ENCODE data around the gene FAM167B. TPM values are rescaled to one million over a fixed set of nuclear protein-coding genes. Genes with fewer than 3 reads are reported as not detected.

Gene FAM167B
- total RNA-seq, 3 donors from 2014 or later (not counting 1 experiment from before 2014, with no cell fraction given), result 0.54 to 1.3 (median 0.80) TPM

GRCh38 chr1:32240140-32240951 lies 6.7 kb upstream of the FAM167B start:
- Histone ChIP-seq H3K4me3 (ENCODE audit: low read length) (peak overlapping the region; percentile 58), H3K36me3 (ENCODE audit: control insufficient read depth, insufficient read depth, low read length) (no peaks in the 10 kb centered on the region), H3K27me3 (ENCODE audit: control insufficient read depth, insufficient read depth, low read length) (no peaks in the 10 kb centered on the region), H3K27ac (ENCODE audit: low read length) (no peak overlapping the region), H3K9me3 (ENCODE audit: control insufficient read depth, insufficient read depth, low read length) (no peaks in the 10 kb centered on the region), H3K4me1 (ENCODE audit: control insufficient read depth, insufficient read depth, low read length) (peaks cover 26% of the 10 kb centered on the region)
- Mint-ChIP-seq H3K27ac (peak overlapping the region in 1 of 2 donors; percentile 85), H3K36me3 (no peaks in the 10 kb centered on the region), H3K27me3 (ENCODE audit: low read depth in 2 of 2) (no peaks in the 10 kb centered on the region), H3K4me3 (peak overlapping the region; percentile 89), H3K4me1 (peaks cover 0 to 25% of the 10 kb centered on the region in 2 donors), H3K9me3 (no peaks in the 10 kb centered on the region)
- no peak for TF ChIP-seq CTCF (IDR thresholded peaks at IDR 0.05)
- ATAC-seq (peak; percentile 57 to 73 (median 58)), DNase-seq (peak; percentile 33 to 83)
- intact Hi-C loops (cut with micrococcal nuclease), result no loop called here
- 6% methylated on average over 62 of the region's 62 CpGs for WGBS (ENCODE audit: insufficient coverage)

GRCh38 chr1:32241001-32241763 lies 5.8 kb upstream of the FAM167B start:
- H3K4me3 ChIP-seq (ENCODE audit: low read length), result peak overlapping the region; percentile 58
- no peaks in the 10 kb centered on the region for H3K9me3 ChIP-seq (ENCODE audit: control insufficient read depth, insufficient read depth, low read length)
- no peaks in the 10 kb centered on the region for H3K27me3 Mint-ChIP-seq (ENCODE audit: low read depth in 2 of 2)
- TF ChIP-seq CTCF (IDR thresholded peaks at IDR 0.05), result no peak
- intact Hi-C loops (cut with micrococcal nuclease), result no loop called here
- no peaks in the 10 kb centered on the region for H3K36me3 Mint-ChIP-seq
- peak overlapping the region; percentile 18 to 85 for H3K27ac Mint-ChIP-seq
- H3K4me3 Mint-ChIP-seq, result peak overlapping the region; percentile 89
- no peaks in the 10 kb centered on the region for H3K27me3 ChIP-seq (ENCODE audit: control insufficient read depth, insufficient read depth, low read length)
- DNase-seq (peak; percentile 49 to 69), ATAC-seq (peak; percentile 67 to 80 (median 68))
- no peak overlapping the region for H3K27ac ChIP-seq (ENCODE audit: low read length)
- peaks cover 0 to 25% of the 10 kb centered on the region in 2 donors for H3K4me1 Mint-ChIP-seq
- 6% methylated on average over 55 of the region's 55 CpGs for whole genome bisulfite sequencing (ENCODE audit: insufficient coverage)
- no peaks in the 10 kb centered on the region for H3K9me3 Mint-ChIP-seq
- no peaks in the 10 kb centered on the region for H3K36me3 ChIP-seq (ENCODE audit: control insufficient read depth, insufficient read depth, low read length)
- H3K4me1 ChIP-seq (ENCODE audit: control insufficient read depth, insufficient read depth, low read length), result peaks cover 26% of the 10 kb centered on the region

GRCh38 chr1:32242341-32242851 lies 4.6 kb upstream of the FAM167B start:
- Histone ChIP-seq H3K9me3 (ENCODE audit: control insufficient read depth, insufficient read depth, low read length) (no peaks in the 10 kb centered on the region), H3K27ac (ENCODE audit: low read length) (no peak overlapping the region), H3K4me1 (ENCODE audit: control insufficient read depth, insufficient read depth, low read length) (peaks cover 29% of the 10 kb centered on the region), H3K27me3 (ENCODE audit: control insufficient read depth, insufficient read depth, low read length) (no peaks in the 10 kb centered on the region), H3K36me3 (ENCODE audit: control insufficient read depth, insufficient read depth, low read length) (no peaks in the 10 kb centered on the region), H3K4me3 (ENCODE audit: low read length) (no peak overlapping the region)
- no peak for TF ChIP-seq CTCF (IDR thresholded peaks at IDR 0.05)
- H3K36me3 Mint-ChIP-seq, result no peaks in the 10 kb centered on the region
- peaks cover 4 to 30% of the 10 kb centered on the region in 2 donors for H3K4me1 Mint-ChIP-seq
- ATAC-seq (no peak), DNase-seq (no peak)
- H3K4me3 Mint-ChIP-seq, result peak overlapping the region; percentile 28
- intact Hi-C loops (cut with micrococcal nuclease), result no loop called here
- H3K27ac Mint-ChIP-seq, result peak overlapping the region in 1 of 2 donors; percentile 85
- WGBS (ENCODE audit: insufficient coverage), result 49% methylated on average over 7 of the region's 7 CpGs
- no peaks in the 10 kb centered on the region for H3K27me3 Mint-ChIP-seq (ENCODE audit: low read depth in 2 of 2)
- H3K9me3 Mint-ChIP-seq, result no peaks in the 10 kb centered on the region
